Gastroesophageal sphincter (tissue), 4 donors: ENCODE data around the gene PSMD14. TPM values are rescaled to one million over a fixed set of nuclear protein-coding genes. Genes with fewer than 3 reads are reported as not detected.
"Not testable (repeated sequence)": the region's sequence is repeated elsewhere in the genome, so short reads cannot be mapped to it uniquely, and the experiment has no call there.

Source experiments
- ATAC-seq: fragments of 150-250 bp; one replicate; pipeline ENCODE4 v1.9.1; 2016; ENCODE audit warnings: mild to moderate bottlenecking, moderate library complexity
- H3K27ac ChIP-seq, 4 donors: fragments of 200-600 bp; sonication (generic) in 3 of 4; 1 replicate in 3 of 4; 2 replicates in 1 of 4; pipeline ENCODE4 v1.5.1; 2016 to 2019
- H3K27me3 ChIP-seq: fragments of 200-600 bp; sonication (generic); one replicate; pipeline ENCODE4 v1.5.1; 2019
- H3K36me3 ChIP-seq, 2 donors: fragments of 200-600 bp; sonication (generic); one replicate each; pipeline ENCODE4 v1.5.1; 2019; ENCODE audit warnings: control low read depth in 1 of 2
- H3K4me1 ChIP-seq, 3 donors: fragments of 200-600 bp; sonication (generic); 1 replicate in 2 of 3; 2 replicates in 1 of 3; pipeline ENCODE4 v1.5.1; 2016 to 2019; ENCODE audit warnings: control low read depth in 2 of 3
- H3K4me3 ChIP-seq, 2 donors: fragments of 200-600 bp; sonication (generic); one replicate each; pipeline ENCODE4 v1.5.1; 2019; ENCODE audit warnings: mild to moderate bottlenecking in 1 of 2, moderate library complexity in 1 of 2
- H3K9me3 ChIP-seq, 3 donors: fragments of 200-600 bp; sonication (generic); one replicate each; pipeline ENCODE4 v1.5.1; 2017 to 2019; ENCODE audit warnings: control low read depth in 2 of 3
- EP300 ChIP-seq: sonication (generic); formaldehyde crosslinking; IDR thresholded peaks from one replicate; pipeline ENCODE4 v1.6.1; 2017; ENCODE audit warnings: antibody characterized with exemption, mild to moderate bottlenecking
- POLR2A ChIP-seq, 2 donors: fragments of 450-650 bp; IDR thresholded peaks; one replicate each; pipeline ENCODE4 v1.6.1; 2017; ENCODE audit warnings: antibody characterized with exemption in 2 of 2, mild to moderate bottlenecking in 2 of 2, moderate library complexity in 1 of 2
- POLR2AphosphoS5 ChIP-seq: sonication (generic); formaldehyde crosslinking; IDR thresholded peaks from one replicate; pipeline ENCODE4 v1.6.1; 2017; ENCODE audit warnings: antibody characterized with exemption
- WGBS, 2 donors: methylation state at CpG; one replicate each; pipeline ENCODE4 v1.1.5; 2018; ENCODE audit warnings: low coverage in 1 of 2; 5-methylcytosine and 5-hydroxymethylcytosine counted together
- total RNA-seq, 4 donors: library from RNA; depleted of rRNA; stranded (reverse); fragments of >200 nt; gene quantifications; one replicate each; pipeline ENCODE4 v1.1.0, GENCODE V29; 2016
- TF ChIP-seq, protein P1 (sequence below), 4 experiments: fragments of 200-600 bp in 2 of 4; fragments of 450-650 bp in 2 of 4; sonication (generic) in 1 of 4; IDR thresholded peaks; one replicate each; pipeline ENCODE4 v1.5.1; 2017 to 2019; ENCODE audit warnings: antibody characterized with exemption in 4 of 4, mild to moderate bottlenecking in 2 of 4, moderate library complexity in 2 of 4

The PSMD14 gene
- total RNA-seq, 4 donors from 2014 or later = 32.3 to 46.1 (median 35.6) TPM

- Histone ChIP-seq H3K4me1 (peaks cover 0 to 33% (median 0%) of the 10 kb centered on the region in 3 donors), H3K4me3 (no peak overlapping the region), H3K9me3 (no peaks in the 10 kb centered on the region), H3K36me3 (no peaks in the 10 kb centered on the region), H3K27me3 (no peaks in the 10 kb centered on the region), H3K27ac (no peak overlapping the region)
- WGBS, 2 donors = 69 to 75% methylated on average over 3 to 4 of the region's 5 CpGs
- no peak for ATAC-seq
- TF ChIP-seq POLR2A (IDR thresholded peaks at IDR 0.05) (no peak), POLR2AphosphoS5 (no peak), EP300 (no peak)
- TF ChIP-seq, protein P1, sequence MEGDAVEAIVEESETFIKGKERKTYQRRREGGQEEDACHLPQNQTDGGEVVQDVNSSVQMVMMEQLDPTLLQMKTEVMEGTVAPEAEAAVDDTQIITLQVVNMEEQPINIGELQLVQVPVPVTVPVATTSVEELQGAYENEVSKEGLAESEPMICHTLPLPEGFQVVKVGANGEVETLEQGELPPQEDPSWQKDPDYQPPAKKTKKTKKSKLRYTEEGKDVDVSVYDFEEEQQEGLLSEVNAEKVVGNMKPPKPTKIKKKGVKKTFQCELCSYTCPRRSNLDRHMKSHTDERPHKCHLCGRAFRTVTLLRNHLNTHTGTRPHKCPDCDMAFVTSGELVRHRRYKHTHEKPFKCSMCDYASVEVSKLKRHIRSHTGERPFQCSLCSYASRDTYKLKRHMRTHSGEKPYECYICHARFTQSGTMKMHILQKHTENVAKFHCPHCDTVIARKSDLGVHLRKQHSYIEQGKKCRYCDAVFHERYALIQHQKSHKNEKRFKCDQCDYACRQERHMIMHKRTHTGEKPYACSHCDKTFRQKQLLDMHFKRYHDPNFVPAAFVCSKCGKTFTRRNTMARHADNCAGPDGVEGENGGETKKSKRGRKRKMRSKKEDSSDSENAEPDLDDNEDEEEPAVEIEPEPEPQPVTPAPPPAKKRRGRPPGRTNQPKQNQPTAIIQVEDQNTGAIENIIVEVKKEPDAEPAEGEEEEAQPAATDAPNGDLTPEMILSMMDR (IDR thresholded peaks at IDR 0.05) = no peak
Measured at GRCh38 chr2:161354106-161354505, 45.9 kb downstream of the PSMD14 start.

- no peaks in the 10 kb centered on the region for H3K27me3 ChIP-seq
- no peaks in the 10 kb centered on the region for H3K36me3 ChIP-seq
- TF ChIP-seq EP300 (no peak), POLR2AphosphoS5 (no peak), POLR2A (IDR thresholded peaks at IDR 0.05) (no peak)
- TF ChIP-seq, protein P1 (IDR thresholded peaks at IDR 0.05) = no peak
- H3K4me3 ChIP-seq = no peak overlapping the region
- no peak for ATAC-seq
- peaks cover 0 to 33% (median 0%) of the 10 kb centered on the region in 3 donors for H3K4me1 ChIP-seq
- 86 to 89% methylated on average over 1 of the region's 1 CpG for WGBS, 2 donors
- H3K27ac ChIP-seq = no peak overlapping the region
- H3K9me3 ChIP-seq = no peaks in the 10 kb centered on the region
Measured at GRCh38 chr2:161355106-161355505, 46.9 kb downstream of the PSMD14 start.

DNA sequence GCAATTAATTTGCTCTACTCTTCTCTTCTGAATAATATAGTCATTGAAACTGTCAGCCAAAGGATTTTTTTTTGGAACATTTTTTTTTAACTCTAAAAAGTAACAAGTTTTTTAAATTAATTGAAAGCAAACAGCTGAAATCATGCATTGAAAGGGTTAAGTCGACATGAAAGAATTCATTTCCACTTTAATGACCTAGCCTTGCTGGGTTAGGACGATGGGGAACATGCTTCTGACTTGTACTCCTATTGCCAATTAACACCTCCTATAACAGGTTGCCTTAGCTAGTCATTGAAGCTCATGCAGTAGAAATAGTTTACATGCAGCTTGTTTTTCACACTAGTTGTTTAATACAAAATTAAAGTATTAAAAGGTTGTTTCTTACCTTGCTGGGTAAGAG lies 47.8 kb downstream of the PSMD14 start:
- Histone ChIP-seq H3K4me1 (peaks cover 0 to 33% (median 0%) of the 10 kb centered on the region in 3 donors), H3K27me3 (no peaks in the 10 kb centered on the region), H3K27ac (no peak overlapping the region), H3K36me3 (no peaks in the 10 kb centered on the region), H3K9me3 (no peaks in the 10 kb centered on the region), H3K4me3 (no peak overlapping the region)
- TF ChIP-seq, protein P1 (IDR thresholded peaks at IDR 0.05) = no peak
- no peak for TF ChIP-seq EP300
- no peak for TF ChIP-seq POLR2AphosphoS5
- TF ChIP-seq POLR2A (IDR thresholded peaks at IDR 0.05) = no peak
- ATAC-seq = no peak
- WGBS, 2 donors = 21 to 27% methylated on average over 2 of the region's 2 CpGs

DNA sequence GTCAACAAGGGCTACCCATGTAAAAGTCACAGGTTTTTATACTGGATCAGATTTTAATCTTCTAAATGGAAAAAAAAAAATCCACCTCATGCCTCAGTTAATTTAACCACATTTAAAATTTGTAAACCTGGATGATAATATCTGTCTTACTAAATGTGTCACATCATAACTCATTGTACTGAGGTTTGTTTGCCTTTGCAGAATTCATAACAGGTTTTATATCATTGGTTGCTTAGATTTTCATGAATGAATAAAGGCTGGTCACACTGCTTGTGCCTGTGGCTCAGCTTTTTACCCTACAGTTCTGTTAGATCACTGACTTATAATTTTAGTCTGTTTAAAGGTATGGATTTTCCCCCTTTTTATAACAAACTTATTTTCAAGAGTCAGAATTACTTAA lies 48.9 kb downstream of the PSMD14 start:
- no peak overlapping the region for H3K4me3 ChIP-seq
- H3K36me3 ChIP-seq = no peaks in the 10 kb centered on the region
- no peak overlapping the region for H3K27ac ChIP-seq
- peaks cover 0 to 8% (median under 1%) of the 10 kb centered on the region in 3 donors for H3K9me3 ChIP-seq
- ATAC-seq = no peak
- no peaks in the 10 kb centered on the region for H3K27me3 ChIP-seq
- H3K4me1 ChIP-seq = peaks cover 0 to 33% (median 0%) of the 10 kb centered on the region in 3 donors
- no peak for TF ChIP-seq POLR2AphosphoS5
- TF ChIP-seq, protein P1 (IDR thresholded peaks at IDR 0.05) = no peak
- no peak for TF ChIP-seq EP300
- no peak for TF ChIP-seq POLR2A (IDR thresholded peaks at IDR 0.05)

DNA sequence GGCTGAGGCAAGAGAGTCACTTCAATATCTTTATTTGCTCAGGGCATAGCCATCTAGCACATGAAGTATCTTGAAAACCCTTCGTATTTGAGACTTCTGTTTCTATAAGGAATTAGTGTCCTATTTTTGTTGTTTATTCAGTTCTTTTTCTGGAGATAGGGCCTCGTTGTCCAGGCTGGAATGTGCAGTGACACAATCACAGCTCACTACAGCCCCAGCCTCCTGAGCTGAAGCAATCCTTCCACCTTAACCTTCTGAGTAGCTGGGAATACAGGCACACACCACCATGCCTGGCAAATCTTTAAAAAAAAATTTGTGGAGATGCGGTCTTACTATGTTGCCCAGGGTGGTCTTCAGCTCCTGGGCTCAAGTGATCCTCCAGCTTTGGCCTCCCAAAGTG lies 50.6 kb downstream of the PSMD14 start:
- no peaks in the 10 kb centered on the region for H3K36me3 ChIP-seq
- peaks cover 0 to 21% (median 0%) of the 10 kb centered on the region in 3 donors for H3K4me1 ChIP-seq
- H3K27me3 ChIP-seq = no peaks in the 10 kb centered on the region
- peaks cover 0 to 24% (median 7%) of the 10 kb centered on the region in 3 donors for H3K9me3 ChIP-seq
- TF ChIP-seq EP300 = no peak
- TF ChIP-seq, protein P1 (IDR thresholded peaks at IDR 0.05) = no peak
- no peak for TF ChIP-seq POLR2A (IDR thresholded peaks at IDR 0.05)
- TF ChIP-seq POLR2AphosphoS5 = no peak
- no peak overlapping the region for H3K4me3 ChIP-seq
- 82 to 100% methylated on average over 1 to 3 of the region's 3 CpGs for WGBS, 2 donors
- ATAC-seq = no peak
- no peak overlapping the region for H3K27ac ChIP-seq

GRCh38 chr2:161360095-161360654 lies 52.0 kb downstream of the PSMD14 start:
- WGBS, 2 donors = 95 to 100% methylated on average over 1 to 2 of the region's 8 CpGs
- H3K27me3 ChIP-seq, ATAC-seq: not testable (repeated sequence)

More at GRCh38 chr2:161360095-161360654, 52.0 kb downstream of the PSMD14 start:
- peaks cover 0 to 24% (median 7%) of the 10 kb centered on the region in 3 donors for H3K9me3 ChIP-seq
- H3K4me1 ChIP-seq = peaks cover 0 to 21% (median 0%) of the 10 kb centered on the region in 3 donors
- H3K36me3 ChIP-seq, H3K27ac ChIP-seq, H3K4me3 ChIP-seq: not testable (repeated sequence)
